ENCODE data around the gene MYBPC2. TPM values are rescaled to one million over a fixed set of nuclear protein-coding genes. Genes with fewer than 3 reads are reported as not detected.

Gene MYBPC2
- polyA plus RNA-seq, 1 donor: 1.5 TPM

GRCh38 chr19:50409347-50409746 is 23.3 kb upstream of the MYBPC2 start:
- DNase-seq: no peak

- DNase-seq: no peak
Measured at GRCh38 chr19:50410109-50410508, 22.6 kb upstream of the MYBPC2 start.

- no peak for DNase-seq
Measured at GRCh38 chr19:50412419-50412818, 20.3 kb upstream of the MYBPC2 start.

- DNase-seq: no peak
Measured at GRCh38 chr19:50413096-50413495, 19.6 kb upstream of the MYBPC2 start.

GRCh38 chr19:50413531-50413930 is 19.2 kb upstream of the MYBPC2 start:
- no peak for DNase-seq

- peak; percentile 48 for DNase-seq
Measured at GRCh38 chr19:50414864-50415660, 17.6 kb upstream of the MYBPC2 start.

- DNase-seq: no peak
Measured at GRCh38 chr19:50415661-50416033, 17.0 kb upstream of the MYBPC2 start.

GRCh38 chr19:50416034-50416977 is 16.4 kb upstream of the MYBPC2 start:
- DNase-seq: no peak

- no peak for DNase-seq
Measured at GRCh38 chr19:50417111-50418081, 15.3 kb upstream of the MYBPC2 start.

GRCh38 chr19:50418176-50419021 is 14.3 kb upstream of the MYBPC2 start, which contains the start of gene SPIB:
Gene SPIB, plus strand, starts transcription at chr19:50418938. Its CDS starts 25 bp downstream, at chr19:50418963.
- no peak for DNase-seq

- no peak for DNase-seq
Measured at GRCh38 chr19:50419022-50419579, 13.6 kb upstream of the MYBPC2 start.

GRCh38 chr19:50419580-50420035 is 13.1 kb upstream of the MYBPC2 start:
- DNase-seq: no peak

GRCh38 chr19:50420127-50420526 is 12.6 kb upstream of the MYBPC2 start:
- DNase-seq: no peak

- DNase-seq: no peak
Measured at GRCh38 chr19:50420808-50421207, 11.9 kb upstream of the MYBPC2 start.

GRCh38 chr19:50422397-50423278 is 10.1 kb upstream of the MYBPC2 start:
- no peak for DNase-seq

GRCh38 chr19:50423279-50424113 is 9.2 kb upstream of the MYBPC2 start:
- DNase-seq: no peak

GRCh38 chr19:50425581-50425980 is 7.1 kb upstream of the MYBPC2 start:
- no peak for DNase-seq

- no peak for DNase-seq
Measured at GRCh38 chr19:50427318-50427925, 5.3 kb upstream of the MYBPC2 start.
